Omental fat pad (tissue), 4 donors: ENCODE measurements around the gene PATJ. TPM values are rescaled to one million over a fixed set of nuclear protein-coding genes. Genes with fewer than 3 reads are reported as not detected.

ENCODE experiments used
- ATAC-seq: fragments of 150-250 bp; one replicate; pipeline ENCODE4 v1.9.1; 2016; ENCODE audit warnings: mild to moderate bottlenecking, moderate library complexity; ENCODE audit not compliant: low FRiP score
- DNase-seq: peaks from one replicate; pipeline ENCODE4 v3.0.0-alpha.2; 2019; ENCODE audit warnings: low spot score
- total RNA-seq, 4 donors: library from RNA; depleted of rRNA; stranded (reverse); fragments of >200 nt; gene quantifications; one replicate each; pipeline ENCODE4 v1.1.0, GENCODE V29; 2016
- TF ChIP-seq, protein P1 (sequence below), 3 donors: fragments of 450-650 bp; IDR thresholded peaks; one replicate each; pipeline ENCODE4 v1.5.1; 2016 to 2017; ENCODE audit warnings: antibody characterized with exemption in 3 of 3, mild to moderate bottlenecking in 3 of 3, moderate library complexity in 2 of 3

Gene PATJ
- total RNA-seq, 4 donors from 2014 or later: 12.1 to 31.4 (median 20.0) TPM

- ATAC-seq (no peak), DNase-seq (no peak)
- TF ChIP-seq, protein P1, sequence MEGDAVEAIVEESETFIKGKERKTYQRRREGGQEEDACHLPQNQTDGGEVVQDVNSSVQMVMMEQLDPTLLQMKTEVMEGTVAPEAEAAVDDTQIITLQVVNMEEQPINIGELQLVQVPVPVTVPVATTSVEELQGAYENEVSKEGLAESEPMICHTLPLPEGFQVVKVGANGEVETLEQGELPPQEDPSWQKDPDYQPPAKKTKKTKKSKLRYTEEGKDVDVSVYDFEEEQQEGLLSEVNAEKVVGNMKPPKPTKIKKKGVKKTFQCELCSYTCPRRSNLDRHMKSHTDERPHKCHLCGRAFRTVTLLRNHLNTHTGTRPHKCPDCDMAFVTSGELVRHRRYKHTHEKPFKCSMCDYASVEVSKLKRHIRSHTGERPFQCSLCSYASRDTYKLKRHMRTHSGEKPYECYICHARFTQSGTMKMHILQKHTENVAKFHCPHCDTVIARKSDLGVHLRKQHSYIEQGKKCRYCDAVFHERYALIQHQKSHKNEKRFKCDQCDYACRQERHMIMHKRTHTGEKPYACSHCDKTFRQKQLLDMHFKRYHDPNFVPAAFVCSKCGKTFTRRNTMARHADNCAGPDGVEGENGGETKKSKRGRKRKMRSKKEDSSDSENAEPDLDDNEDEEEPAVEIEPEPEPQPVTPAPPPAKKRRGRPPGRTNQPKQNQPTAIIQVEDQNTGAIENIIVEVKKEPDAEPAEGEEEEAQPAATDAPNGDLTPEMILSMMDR (IDR thresholded peaks at IDR 0.05): no peak
These were observed 355.2 kb downstream of the PATJ start for GRCh38 chr1:62097464-62097863.

GRCh38 chr1:62100442-62100841, 358.2 kb downstream of the PATJ start:
- DNase-seq: no peak
- no peak for ATAC-seq
- TF ChIP-seq, protein P1 (IDR thresholded peaks at IDR 0.05): no peak

- ATAC-seq (no peak), DNase-seq (no peak)
- TF ChIP-seq, protein P1 (IDR thresholded peaks at IDR 0.05): no peak
These were observed 361.6 kb downstream of the PATJ start for GRCh38 chr1:62103846-62104245.

- TF ChIP-seq, protein P1 (IDR thresholded peaks at IDR 0.05): no peak
- no peak for ATAC-seq
- no peak for DNase-seq
These were observed 365.6 kb downstream of the PATJ start for GRCh38 chr1:62107923-62108322.

DNA sequence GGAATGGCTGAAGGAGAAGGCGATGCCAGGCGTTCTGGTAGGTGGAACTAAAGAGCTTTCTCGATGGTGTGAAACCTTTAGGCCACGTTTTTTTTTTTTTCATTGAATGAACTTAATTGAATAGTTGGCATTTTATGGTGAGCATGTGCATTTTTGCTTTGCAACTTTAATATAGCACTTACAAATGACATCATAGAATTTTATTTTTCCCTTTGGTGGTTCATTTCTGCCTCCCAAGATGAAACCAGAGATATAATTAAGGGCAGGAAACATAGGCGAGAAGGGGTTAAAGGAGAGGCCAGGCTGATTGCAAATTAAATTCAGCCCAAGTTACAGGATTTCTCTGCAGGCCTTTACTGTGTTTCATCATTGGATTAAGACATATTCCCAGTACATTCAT, 366.8 kb downstream of the PATJ start:
- DNase-seq: no peak
- ATAC-seq: no peak
- TF ChIP-seq, protein P1 (IDR thresholded peaks at IDR 0.05): no peak

GRCh38 chr1:62110198-62110817, 368.0 kb downstream of the PATJ start:
- TF ChIP-seq, protein P1 (IDR thresholded peaks at IDR 0.05): no peak
- DNase-seq (no peak), ATAC-seq (peak; percentile 19)

DNA sequence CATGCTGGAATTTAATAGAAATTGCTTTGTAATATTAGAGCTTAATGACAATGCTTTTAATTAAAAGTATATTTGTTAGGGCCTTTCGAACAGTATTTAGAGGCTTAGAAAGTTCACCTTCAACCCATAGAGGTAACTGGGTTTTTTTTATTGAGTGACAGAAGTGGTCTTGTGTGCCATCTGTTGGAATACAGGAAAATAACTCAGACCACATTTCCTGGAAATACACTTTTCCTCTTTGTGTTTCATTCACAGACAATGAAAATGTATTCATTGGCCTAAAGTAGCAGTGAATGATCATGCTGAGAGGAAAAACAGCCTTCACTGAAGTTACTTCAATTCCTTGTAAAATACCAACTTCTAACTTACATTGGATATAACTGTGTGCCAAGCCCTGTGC, 368.8 kb downstream of the PATJ start:
- ATAC-seq (no peak), DNase-seq (no peak)
- TF ChIP-seq, protein P1 (IDR thresholded peaks at IDR 0.05): no peak
